Measurements from ENCODE around the gene RPL39L.
"Not testable (repeated sequence)": the region's sequence is repeated elsewhere in the genome, so short reads cannot be mapped to it uniquely, and the experiment has no call there.

DNA sequence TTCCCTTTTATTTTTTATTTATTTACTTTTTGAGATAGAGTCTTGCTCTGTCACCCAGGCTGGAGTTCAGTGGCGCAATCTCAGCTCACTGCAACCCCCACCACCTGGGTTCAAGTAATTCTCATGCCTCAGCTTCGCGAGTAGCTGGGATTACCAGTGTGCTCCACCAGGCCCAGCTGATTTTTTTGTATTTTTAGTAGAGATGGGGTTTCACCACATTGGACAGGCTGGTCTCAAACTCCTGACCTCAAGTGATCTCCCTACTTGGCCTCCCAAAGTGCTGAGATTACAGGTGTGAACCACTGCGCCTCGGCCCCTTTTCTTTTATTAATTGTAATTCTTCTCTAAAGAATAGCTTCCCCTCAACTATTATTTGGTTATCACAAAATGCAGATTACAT, 31.6 kb upstream of the RPL39L start:
- TF ChIP-seq, protein P1, sequence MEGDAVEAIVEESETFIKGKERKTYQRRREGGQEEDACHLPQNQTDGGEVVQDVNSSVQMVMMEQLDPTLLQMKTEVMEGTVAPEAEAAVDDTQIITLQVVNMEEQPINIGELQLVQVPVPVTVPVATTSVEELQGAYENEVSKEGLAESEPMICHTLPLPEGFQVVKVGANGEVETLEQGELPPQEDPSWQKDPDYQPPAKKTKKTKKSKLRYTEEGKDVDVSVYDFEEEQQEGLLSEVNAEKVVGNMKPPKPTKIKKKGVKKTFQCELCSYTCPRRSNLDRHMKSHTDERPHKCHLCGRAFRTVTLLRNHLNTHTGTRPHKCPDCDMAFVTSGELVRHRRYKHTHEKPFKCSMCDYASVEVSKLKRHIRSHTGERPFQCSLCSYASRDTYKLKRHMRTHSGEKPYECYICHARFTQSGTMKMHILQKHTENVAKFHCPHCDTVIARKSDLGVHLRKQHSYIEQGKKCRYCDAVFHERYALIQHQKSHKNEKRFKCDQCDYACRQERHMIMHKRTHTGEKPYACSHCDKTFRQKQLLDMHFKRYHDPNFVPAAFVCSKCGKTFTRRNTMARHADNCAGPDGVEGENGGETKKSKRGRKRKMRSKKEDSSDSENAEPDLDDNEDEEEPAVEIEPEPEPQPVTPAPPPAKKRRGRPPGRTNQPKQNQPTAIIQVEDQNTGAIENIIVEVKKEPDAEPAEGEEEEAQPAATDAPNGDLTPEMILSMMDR (IDR thresholded peaks at IDR 0.05; ENCODE audit: low read depth, low read length), result not testable (repeated sequence)
- TF ChIP-seq EZH2phosphoT487 (IDR thresholded peaks at IDR 0.05; ENCODE audit: low read depth), result not testable (repeated sequence)

All from OCI-LY3 (cell line).